K562 (cell line): ENCODE data around the gene STC2. TPM values are rescaled to one million over a fixed set of nuclear protein-coding genes. Genes with fewer than 3 reads are reported as not detected.

Source experiments
- KLF16 ChIP-seq: IDR thresholded peaks from 2 replicates; pipeline ENCODE4 v1.6.1; 2016; ENCODE audit warnings: antibody characterized with exemption
- RAD21 ChIP-seq, 2 experiments: fragments of 250-450 bp in 1 of 2; fragments of 450-650 bp in 1 of 2; sonication (Bioruptor Pico) in 1 of 2; formaldehyde crosslinking in 1 of 2; IDR thresholded peaks in 1 of 2; conservative IDR thresholded peaks in 1 of 2; 2 replicates each; pipeline versions ENCODE4 v1.4.0 to v1.8.0; 2020 to 2022; ENCODE audit warnings: mild to moderate bottlenecking in 2 of 2, moderate library complexity in 1 of 2
- SP1 ChIP-seq: sonication (generic); formaldehyde crosslinking; IDR thresholded peaks from 2 replicates; pipeline ENCODE4 v1.8.1; 2022; ENCODE audit warnings: mild to moderate bottlenecking, missing genetic modification reagents
- THRAP3 ChIP-seq: fragments of 450-650 bp; IDR thresholded peaks from 2 replicates; pipeline ENCODE4 v1.6.1; 2016; ENCODE audit warnings: mild to moderate bottlenecking, inconsistent platforms, borderline replicate concordance
- ZSCAN29 ChIP-seq: fragments of 450-650 bp; IDR thresholded peaks from 2 replicates; pipeline ENCODE4 v1.6.1; 2017
- polyA plus RNA-seq, 8 experiments: library from polyadenylated mRNA; depleted of rRNA in 4 of 8; stranded (reverse) in 5 of 8; unstranded in 3 of 8; fragments of >200 nt; fragmentation: Nextera tagmentation in 2 of 8; fragmentation: Illumina TruSeq in 1 of 8; extraction: Ambion mirVana in 2 of 8; extraction: Trizol in 1 of 8; gene quantifications; 2 replicates each; pipeline versions ENCODE4 v1.2.1 to v1.2.3, GENCODE V29; 2011 to 2014; ENCODE audit warnings: inconsistent platforms in 1 of 8, missing spikeins in 1 of 8
- total RNA-seq, 7 experiments: library from RNA; depleted of rRNA in 6 of 7; stranded (reverse); fragments of >200 nt in 6 of 7; fragmentation: Illumina TruSeq in 2 of 7; extraction: Trizol in 2 of 7; gene quantifications; 2 replicates each; pipeline versions ENCODE4 v1.2.1 to v1.2.3, GENCODE V29; 2011 to 2021; ENCODE audit warnings: low replicate concordance in 1 of 7
- TF ChIP-seq, protein P1 (sequence below), 2 experiments: fragments of 450-650 bp; formaldehyde crosslinking in 1 of 2; IDR thresholded peaks; 2 replicates each; pipeline versions ENCODE4 v1.4.0 to v1.6.1; 2014 to 2020; ENCODE audit warnings: mild to moderate bottlenecking in 2 of 2, borderline replicate concordance in 1 of 2, low read depth in 1 of 2

Gene STC2
- total and polyA plus RNA-seq, 9 of the 15 experiments (the other 6 are each of a cell fraction or from before 2014, with no cell fraction given), result 0.62 to 31.7 (median 7.4) TPM

- TF ChIP-seq, protein P1, sequence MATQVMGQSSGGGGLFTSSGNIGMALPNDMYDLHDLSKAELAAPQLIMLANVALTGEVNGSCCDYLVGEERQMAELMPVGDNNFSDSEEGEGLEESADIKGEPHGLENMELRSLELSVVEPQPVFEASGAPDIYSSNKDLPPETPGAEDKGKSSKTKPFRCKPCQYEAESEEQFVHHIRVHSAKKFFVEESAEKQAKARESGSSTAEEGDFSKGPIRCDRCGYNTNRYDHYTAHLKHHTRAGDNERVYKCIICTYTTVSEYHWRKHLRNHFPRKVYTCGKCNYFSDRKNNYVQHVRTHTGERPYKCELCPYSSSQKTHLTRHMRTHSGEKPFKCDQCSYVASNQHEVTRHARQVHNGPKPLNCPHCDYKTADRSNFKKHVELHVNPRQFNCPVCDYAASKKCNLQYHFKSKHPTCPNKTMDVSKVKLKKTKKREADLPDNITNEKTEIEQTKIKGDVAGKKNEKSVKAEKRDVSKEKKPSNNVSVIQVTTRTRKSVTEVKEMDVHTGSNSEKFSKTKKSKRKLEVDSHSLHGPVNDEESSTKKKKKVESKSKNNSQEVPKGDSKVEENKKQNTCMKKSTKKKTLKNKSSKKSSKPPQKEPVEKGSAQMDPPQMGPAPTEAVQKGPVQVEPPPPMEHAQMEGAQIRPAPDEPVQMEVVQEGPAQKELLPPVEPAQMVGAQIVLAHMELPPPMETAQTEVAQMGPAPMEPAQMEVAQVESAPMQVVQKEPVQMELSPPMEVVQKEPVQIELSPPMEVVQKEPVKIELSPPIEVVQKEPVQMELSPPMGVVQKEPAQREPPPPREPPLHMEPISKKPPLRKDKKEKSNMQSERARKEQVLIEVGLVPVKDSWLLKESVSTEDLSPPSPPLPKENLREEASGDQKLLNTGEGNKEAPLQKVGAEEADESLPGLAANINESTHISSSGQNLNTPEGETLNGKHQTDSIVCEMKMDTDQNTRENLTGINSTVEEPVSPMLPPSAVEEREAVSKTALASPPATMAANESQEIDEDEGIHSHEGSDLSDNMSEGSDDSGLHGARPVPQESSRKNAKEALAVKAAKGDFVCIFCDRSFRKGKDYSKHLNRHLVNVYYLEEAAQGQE (IDR thresholded peaks at IDR 0.05; ENCODE audit: borderline replicate concordance), result peak; percentile 93
- TF ChIP-seq, protein P1 (CRISPR knock-in tag; IDR thresholded peaks at IDR 0.05; ENCODE audit: low read depth), result no peak
- TF ChIP-seq ZSCAN29, result 0 out of 2 replicates have a peak, but pooled peaks have one; percentile 23
- TF ChIP-seq KLF16, result peak; percentile 7; the same call in 1 of the 2 replicates
- TF ChIP-seq THRAP3, result no peak
- TF ChIP-seq RAD21 (CRISPR knock-in tag; conservative IDR thresholded peaks at IDR 0.05 in 1 of 2, IDR thresholded peaks at IDR 0.05 in 1 of 2), result peak; percentile 97 to 98
- peak; percentile 60 for TF ChIP-seq SP1 (CRISPR knock-in tag)
These were observed 34.2 kb downstream of the STC2 start (continued) for GRCh38 chr5:173293817-173294672.
